OCI-LY1 (cell line): Measurements from ENCODE around the gene SORT1.

ENCODE experiments used
- H2AFZ ChIP-seq: fragments of 200-600 bp; sonication (generic), shearing (Covaris generic); 2 replicates; pipeline ENCODE4 v1.6.0; 2014; ENCODE audit warnings: antibody characterized with exemption, mild to moderate bottlenecking, low read length
- H3F3A ChIP-seq: fragments of 200-600 bp; sonication (generic), shearing (Covaris generic); 2 replicates; pipeline ENCODE4 v1.6.0; 2014; ENCODE audit warnings: mild to moderate bottlenecking, antibody characterized with exemption, low read length, moderate library complexity; ENCODE audit not compliant: insufficient read depth
- H3K27ac ChIP-seq: fragments of 200-600 bp; sonication (generic); 2 replicates; pipeline ENCODE4 v1.5.1; 2014; ENCODE audit warnings: low read length, mixed run types, mild to moderate bottlenecking, low read depth; ENCODE audit not compliant: poor library complexity, severe bottlenecking
- H3K27me3 ChIP-seq: fragments of 200-600 bp; sonication (generic); 2 replicates; pipeline ENCODE4 v1.6.0; 2014; ENCODE audit warnings: antibody characterized with exemption, mild to moderate bottlenecking, low read length, moderate library complexity; ENCODE audit not compliant: insufficient read depth
- H3K36me3 ChIP-seq: fragments of 200-600 bp; sonication (generic); 2 replicates; pipeline ENCODE4 v1.6.1; 2014; ENCODE audit warnings: mild to moderate bottlenecking, antibody characterized with exemption, low read length, moderate library complexity, mixed read lengths; ENCODE audit not compliant: insufficient read depth
- H3K4me1 ChIP-seq: fragments of 200-600 bp; sonication (generic); 2 replicates; pipeline ENCODE4 v1.5.1; 2014; ENCODE audit warnings: mild to moderate bottlenecking, low read length, moderate library complexity; ENCODE audit not compliant: insufficient read depth, severe bottlenecking
- H3K4me2 ChIP-seq: fragments of 200-600 bp; sonication (generic), shearing (Covaris generic); 2 replicates; pipeline ENCODE4 v1.6.1; 2014; ENCODE audit warnings: low read length
- H3K4me3 ChIP-seq: fragments of 200-600 bp; sonication (generic); 2 replicates; pipeline ENCODE4 v1.5.1; 2014; ENCODE audit warnings: low read length, low read depth, mild to moderate bottlenecking, mixed read lengths; ENCODE audit not compliant: poor library complexity, severe bottlenecking
- H3K79me2 ChIP-seq: fragments of 200-600 bp; shearing (Covaris generic); 2 replicates; pipeline ENCODE4 v1.6.1; 2016; ENCODE audit warnings: mixed run types, low read length, mixed read lengths; ENCODE audit not compliant: insufficient read depth
- H3K9ac ChIP-seq: fragments of 200-600 bp; sonication (generic), shearing (Covaris generic); 2 replicates; pipeline ENCODE4 v1.6.1; 2014; ENCODE audit warnings: mild to moderate bottlenecking, low read length, mixed read lengths
- H3K9me2 ChIP-seq: fragments of 200-600 bp; sonication (generic), shearing (Covaris generic); 2 replicates; pipeline ENCODE4 v1.6.1; 2014; ENCODE audit warnings: low read depth, mild to moderate bottlenecking, low read length, mixed read lengths
- H3K9me3 ChIP-seq: fragments of 200-600 bp; shearing (Covaris generic); 2 replicates; pipeline ENCODE4 v1.6.1; 2014; ENCODE audit warnings: low read length, mixed read lengths
- H4K20me1 ChIP-seq: fragments of 200-600 bp; sonication (generic), shearing (Covaris generic); 2 replicates; pipeline ENCODE4 v1.6.0; 2016; ENCODE audit warnings: mild to moderate bottlenecking, low read length; ENCODE audit not compliant: insufficient read depth
- EZH2 ChIP-seq: fragments of 200-600 bp; sonication (generic), shearing (Covaris generic); IDR thresholded peaks from 2 replicates; pipeline ENCODE4 v1.8.0; 2017; ENCODE audit warnings: borderline replicate concordance, mixed run types, mild to moderate bottlenecking, antibody characterized with exemption, low read length, moderate library complexity, mixed read lengths
- TF ChIP-seq, protein P1 (sequence below): fragments of 200-600 bp; sonication (generic), shearing (Covaris generic); IDR thresholded peaks from 2 replicates; pipeline ENCODE4 v1.5.1; 2017; ENCODE audit warnings: mild to moderate bottlenecking, antibody characterized with exemption, low read length, moderate library complexity, mixed read lengths

SORT1 gene

DNA sequence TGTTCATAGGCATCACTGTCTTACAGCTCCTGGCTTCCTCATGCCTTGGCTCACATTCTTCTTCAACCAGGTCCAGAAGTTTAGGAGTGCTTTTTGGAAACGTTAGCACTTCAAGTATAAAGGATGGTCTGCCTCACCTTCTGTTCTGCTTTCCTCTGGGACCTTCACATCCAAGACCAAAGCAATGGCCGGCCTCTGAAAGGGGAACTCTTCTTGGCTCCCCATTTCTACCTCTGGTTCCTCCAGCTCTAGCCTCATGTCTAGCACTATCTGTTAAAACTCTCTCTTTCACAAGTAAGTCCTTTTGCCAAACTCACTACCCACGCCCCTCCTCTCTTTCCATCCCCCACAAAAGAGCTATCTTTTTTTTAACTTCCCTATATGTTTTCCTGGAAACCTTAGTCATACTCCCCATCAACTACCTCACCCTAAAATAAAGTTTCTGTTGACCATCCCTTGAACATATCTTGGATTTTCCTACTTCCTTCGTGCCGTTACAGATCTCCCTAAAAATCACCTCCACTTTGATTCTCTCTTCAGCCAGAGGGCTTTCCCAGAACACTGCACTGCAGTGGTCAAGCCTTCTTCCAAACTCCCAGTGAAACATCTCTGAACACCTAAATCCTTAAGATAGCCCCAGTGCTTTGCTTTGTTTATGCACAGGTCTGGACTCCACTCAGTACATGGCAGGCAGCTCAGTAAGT is 7.9 kb downstream of the SORT1 start:
- no peak overlapping the region for H3K9ac ChIP-seq
- H3K4me2 ChIP-seq, result no peak overlapping the region
- TF ChIP-seq, protein P1, sequence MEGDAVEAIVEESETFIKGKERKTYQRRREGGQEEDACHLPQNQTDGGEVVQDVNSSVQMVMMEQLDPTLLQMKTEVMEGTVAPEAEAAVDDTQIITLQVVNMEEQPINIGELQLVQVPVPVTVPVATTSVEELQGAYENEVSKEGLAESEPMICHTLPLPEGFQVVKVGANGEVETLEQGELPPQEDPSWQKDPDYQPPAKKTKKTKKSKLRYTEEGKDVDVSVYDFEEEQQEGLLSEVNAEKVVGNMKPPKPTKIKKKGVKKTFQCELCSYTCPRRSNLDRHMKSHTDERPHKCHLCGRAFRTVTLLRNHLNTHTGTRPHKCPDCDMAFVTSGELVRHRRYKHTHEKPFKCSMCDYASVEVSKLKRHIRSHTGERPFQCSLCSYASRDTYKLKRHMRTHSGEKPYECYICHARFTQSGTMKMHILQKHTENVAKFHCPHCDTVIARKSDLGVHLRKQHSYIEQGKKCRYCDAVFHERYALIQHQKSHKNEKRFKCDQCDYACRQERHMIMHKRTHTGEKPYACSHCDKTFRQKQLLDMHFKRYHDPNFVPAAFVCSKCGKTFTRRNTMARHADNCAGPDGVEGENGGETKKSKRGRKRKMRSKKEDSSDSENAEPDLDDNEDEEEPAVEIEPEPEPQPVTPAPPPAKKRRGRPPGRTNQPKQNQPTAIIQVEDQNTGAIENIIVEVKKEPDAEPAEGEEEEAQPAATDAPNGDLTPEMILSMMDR, result no peak
- TF ChIP-seq EZH2, result no peak
- no peaks in the 10 kb centered on the region for H3K79me2 ChIP-seq
- no peaks in the 10 kb centered on the region for H3K9me3 ChIP-seq
- H3K4me1 ChIP-seq, result peaks cover 13% of the 10 kb centered on the region
- no peaks in the 10 kb centered on the region for H3K36me3 ChIP-seq
- no peak overlapping the region for H3K27ac ChIP-seq
- H3K4me3 ChIP-seq, result no peak overlapping the region
- H3F3A ChIP-seq, result no peaks in the 10 kb centered on the region
- H4K20me1 ChIP-seq, result no peaks in the 10 kb centered on the region
- H2AFZ ChIP-seq, result no peak overlapping the region
- H3K27me3 ChIP-seq, result no peaks in the 10 kb centered on the region
- no peaks in the 10 kb centered on the region for H3K9me2 ChIP-seq

DNA sequence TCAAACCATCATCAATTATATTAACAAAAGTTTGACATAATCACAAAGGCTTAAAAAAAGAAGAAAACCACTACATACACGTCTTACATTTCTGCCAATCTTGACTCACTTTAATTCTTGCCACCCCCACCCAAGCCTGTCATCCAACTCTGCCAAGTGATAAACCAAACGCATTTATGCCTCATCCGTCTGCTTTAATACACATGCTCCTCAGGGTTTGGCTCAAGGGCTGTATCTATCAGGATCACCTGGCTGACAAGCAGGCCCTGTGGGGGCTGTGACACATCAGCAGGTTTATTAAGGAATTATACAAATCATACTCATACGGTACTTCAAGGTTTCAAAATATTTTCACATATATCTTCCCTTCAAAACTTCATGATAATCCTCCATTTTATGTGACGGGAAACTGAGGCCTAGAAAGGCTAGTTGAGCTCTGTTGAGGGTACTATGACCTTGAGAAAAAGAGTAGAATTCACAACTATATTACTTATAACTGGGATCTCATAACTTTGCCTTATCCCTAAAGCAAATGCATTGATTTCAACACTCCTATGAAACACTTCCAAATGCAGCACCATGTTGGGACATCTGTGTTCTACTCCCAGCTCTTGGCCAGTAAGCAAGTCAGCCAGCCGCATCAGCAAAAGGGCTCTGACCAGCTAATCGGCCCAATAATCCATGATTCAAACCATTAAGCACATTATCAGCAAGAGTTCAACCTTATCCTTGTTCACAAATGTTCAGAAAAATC is 8.7 kb downstream of the SORT1 start:
- Histone ChIP-seq H3F3A (no peaks in the 10 kb centered on the region), H4K20me1 (no peaks in the 10 kb centered on the region), H3K27ac (no peak overlapping the region), H2AFZ (no peak overlapping the region), H3K79me2 (no peaks in the 10 kb centered on the region), H3K27me3 (no peaks in the 10 kb centered on the region), H3K9me2 (no peaks in the 10 kb centered on the region), H3K4me3 (no peak overlapping the region), H3K9ac (no peak overlapping the region), H3K36me3 (no peaks in the 10 kb centered on the region), H3K4me2 (no peak overlapping the region), H3K4me1 (peaks cover 13% of the 10 kb centered on the region), H3K9me3 (no peaks in the 10 kb centered on the region)
- TF ChIP-seq EZH2, result no peak
- TF ChIP-seq, protein P1, result no peak

DNA sequence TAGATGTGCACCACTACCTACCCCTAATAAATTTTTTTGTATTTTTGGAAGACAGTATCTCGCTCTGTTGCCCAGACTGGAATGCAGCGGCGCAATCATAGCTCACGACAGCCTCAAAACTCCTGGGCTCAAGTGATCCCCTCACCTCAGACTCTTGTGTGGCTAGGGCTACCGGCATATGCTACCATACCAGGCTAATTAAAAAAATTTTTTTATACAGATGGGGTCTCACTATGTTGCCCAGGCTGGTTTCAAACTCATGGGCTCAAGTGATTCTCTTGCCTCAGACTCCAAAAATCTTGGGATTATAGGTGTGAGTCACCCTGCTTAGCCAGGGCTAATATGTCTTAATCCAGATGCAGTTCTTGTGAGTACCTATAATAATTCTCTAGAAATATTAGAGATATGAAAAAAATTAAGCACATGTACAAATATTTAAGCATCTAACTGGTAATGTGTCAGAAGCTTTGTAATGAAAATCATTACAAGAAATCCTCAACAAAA is 9.5 kb downstream of the SORT1 start:
- no peak overlapping the region for H3K4me3 ChIP-seq
- H3K79me2 ChIP-seq, result no peaks in the 10 kb centered on the region
- no peaks in the 10 kb centered on the region for H3K36me3 ChIP-seq
- no peak overlapping the region for H2AFZ ChIP-seq
- H3K27me3 ChIP-seq, result no peaks in the 10 kb centered on the region
- no peaks in the 10 kb centered on the region for H3K9me3 ChIP-seq
- H4K20me1 ChIP-seq, result no peaks in the 10 kb centered on the region
- H3F3A ChIP-seq, result no peaks in the 10 kb centered on the region
- no peak overlapping the region for H3K27ac ChIP-seq
- H3K9ac ChIP-seq, result no peak overlapping the region
- TF ChIP-seq, protein P1, result no peak
- no peak for TF ChIP-seq EZH2
- H3K4me2 ChIP-seq, result no peak overlapping the region
- peaks cover 13% of the 10 kb centered on the region for H3K4me1 ChIP-seq
- H3K9me2 ChIP-seq, result no peaks in the 10 kb centered on the region
